ENCODE data around the gene PLEKHA8.

PLEKHA8 gene

DNA sequence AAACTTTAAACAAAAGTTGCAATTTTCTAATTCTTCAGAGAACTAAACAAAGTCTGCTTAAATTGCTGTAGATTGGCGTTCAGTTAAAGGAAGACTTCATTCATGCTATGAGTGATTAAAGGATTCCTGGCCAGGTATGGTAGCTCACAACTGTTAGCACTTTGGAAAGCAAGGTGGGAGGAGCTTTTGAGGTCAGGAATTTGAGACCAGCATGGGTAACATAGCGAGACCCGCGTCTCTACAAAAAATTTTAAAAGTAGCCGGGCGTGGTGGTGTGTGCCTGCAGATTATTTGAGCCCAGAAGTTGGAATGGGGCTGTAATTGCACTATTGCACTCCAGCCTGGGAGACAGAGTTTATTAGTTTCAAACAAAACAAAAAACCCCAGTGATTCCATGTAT, 25.1 kb upstream of the PLEKHA8 start:
- TF ChIP-seq, protein P1, sequence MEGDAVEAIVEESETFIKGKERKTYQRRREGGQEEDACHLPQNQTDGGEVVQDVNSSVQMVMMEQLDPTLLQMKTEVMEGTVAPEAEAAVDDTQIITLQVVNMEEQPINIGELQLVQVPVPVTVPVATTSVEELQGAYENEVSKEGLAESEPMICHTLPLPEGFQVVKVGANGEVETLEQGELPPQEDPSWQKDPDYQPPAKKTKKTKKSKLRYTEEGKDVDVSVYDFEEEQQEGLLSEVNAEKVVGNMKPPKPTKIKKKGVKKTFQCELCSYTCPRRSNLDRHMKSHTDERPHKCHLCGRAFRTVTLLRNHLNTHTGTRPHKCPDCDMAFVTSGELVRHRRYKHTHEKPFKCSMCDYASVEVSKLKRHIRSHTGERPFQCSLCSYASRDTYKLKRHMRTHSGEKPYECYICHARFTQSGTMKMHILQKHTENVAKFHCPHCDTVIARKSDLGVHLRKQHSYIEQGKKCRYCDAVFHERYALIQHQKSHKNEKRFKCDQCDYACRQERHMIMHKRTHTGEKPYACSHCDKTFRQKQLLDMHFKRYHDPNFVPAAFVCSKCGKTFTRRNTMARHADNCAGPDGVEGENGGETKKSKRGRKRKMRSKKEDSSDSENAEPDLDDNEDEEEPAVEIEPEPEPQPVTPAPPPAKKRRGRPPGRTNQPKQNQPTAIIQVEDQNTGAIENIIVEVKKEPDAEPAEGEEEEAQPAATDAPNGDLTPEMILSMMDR (IDR thresholded peaks at IDR 0.05; ENCODE audit: insufficient read depth, missing control alignments): no peak
- DNase-seq (ENCODE audit: insufficient read length, low spot score) (no peak), FAIRE-seq (no peak)

DNA sequence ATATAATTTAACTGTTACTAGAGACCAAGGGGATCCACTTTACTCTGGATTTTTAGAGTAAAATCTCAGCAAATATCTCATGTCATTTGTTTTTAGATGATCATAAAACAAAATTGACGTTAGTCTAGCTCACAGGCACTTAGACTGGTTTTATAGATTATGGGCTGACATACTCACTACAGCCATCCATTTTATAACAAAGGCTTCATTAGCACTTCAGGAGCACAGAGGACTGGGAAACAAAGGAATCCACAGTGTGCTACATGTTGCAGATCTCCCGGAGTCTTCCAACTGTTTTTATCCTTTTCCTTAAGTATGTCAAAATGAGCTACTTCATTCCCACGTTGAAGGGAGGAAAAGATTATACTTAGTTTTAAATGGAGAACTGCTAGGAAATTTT, 22.7 kb upstream of the PLEKHA8 start:
- no peak for FAIRE-seq
- TF ChIP-seq, protein P1 (IDR thresholded peaks at IDR 0.05; ENCODE audit: insufficient read depth, missing control alignments): no peak
- DNase-seq (ENCODE audit: insufficient read length, low spot score): no peak

DNA sequence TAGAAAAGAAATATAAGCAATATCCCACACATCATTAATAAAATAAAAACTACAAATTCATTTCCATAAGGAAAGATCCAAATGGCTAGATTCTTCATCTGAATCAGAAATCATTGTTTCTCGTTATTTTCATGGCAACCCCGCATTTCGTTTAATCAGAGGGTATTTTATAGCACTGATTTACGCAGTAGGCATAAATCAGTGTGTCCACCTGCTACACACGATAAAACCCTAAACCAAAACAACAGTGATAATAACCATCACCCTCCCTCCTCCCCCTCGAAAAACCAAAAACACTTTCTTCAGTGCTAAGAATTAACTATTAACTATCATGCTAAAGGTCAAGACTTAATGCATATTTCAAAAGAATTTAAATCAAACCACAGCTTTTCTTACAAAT, 18.2 kb upstream of the PLEKHA8 start:
- DNase-seq (ENCODE audit: insufficient read length, low spot score) (no peak), FAIRE-seq (no peak)
- TF ChIP-seq, protein P1 (IDR thresholded peaks at IDR 0.05; ENCODE audit: insufficient read depth, missing control alignments): no peak

DNA sequence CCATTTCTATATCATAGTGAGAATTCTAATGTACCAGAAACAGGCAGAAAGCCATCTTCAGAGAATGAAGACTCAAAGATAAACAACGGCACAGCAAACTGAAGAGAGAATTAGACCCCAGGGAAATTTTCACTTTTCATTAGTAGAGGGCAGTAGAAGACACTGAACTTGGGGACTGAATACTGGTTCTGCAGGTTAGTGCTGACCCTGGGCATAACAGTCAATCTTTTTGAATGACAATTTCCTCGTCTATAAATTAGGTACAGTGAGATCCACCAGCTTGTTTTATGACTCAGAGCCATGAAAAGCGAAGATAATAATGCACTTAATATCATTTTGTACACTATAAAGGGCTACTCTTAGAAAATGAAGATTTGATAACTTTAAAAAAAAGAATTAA, 15.5 kb upstream of the PLEKHA8 start:
- TF ChIP-seq, protein P1 (IDR thresholded peaks at IDR 0.05; ENCODE audit: insufficient read depth, missing control alignments): no peak
- DNase-seq (ENCODE audit: insufficient read length, low spot score) (no peak), FAIRE-seq (no peak)

DNA sequence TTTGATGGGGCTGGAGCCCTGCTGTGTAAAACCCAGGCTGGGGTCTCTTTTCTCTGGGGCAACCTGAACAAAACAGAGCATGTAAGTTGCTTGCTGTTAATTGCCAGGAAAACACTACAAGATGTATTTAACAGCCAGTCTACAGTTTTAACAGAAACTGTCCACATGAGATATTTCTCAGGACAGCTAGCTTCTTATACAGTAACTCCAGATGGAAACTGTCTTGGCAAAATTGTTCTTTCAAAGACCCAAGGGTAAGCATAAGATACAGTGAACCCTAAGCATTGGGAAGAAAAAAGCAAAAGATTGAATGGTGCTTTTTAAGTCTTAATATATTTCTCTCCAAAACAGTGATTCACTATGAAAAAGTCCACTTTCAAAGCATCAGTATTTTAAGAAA, 9.8 kb upstream of the PLEKHA8 start:
- FAIRE-seq (no peak), DNase-seq (ENCODE audit: insufficient read length, low spot score) (no peak)
- TF ChIP-seq, protein P1 (IDR thresholded peaks at IDR 0.05; ENCODE audit: insufficient read depth, missing control alignments): no peak

DNA sequence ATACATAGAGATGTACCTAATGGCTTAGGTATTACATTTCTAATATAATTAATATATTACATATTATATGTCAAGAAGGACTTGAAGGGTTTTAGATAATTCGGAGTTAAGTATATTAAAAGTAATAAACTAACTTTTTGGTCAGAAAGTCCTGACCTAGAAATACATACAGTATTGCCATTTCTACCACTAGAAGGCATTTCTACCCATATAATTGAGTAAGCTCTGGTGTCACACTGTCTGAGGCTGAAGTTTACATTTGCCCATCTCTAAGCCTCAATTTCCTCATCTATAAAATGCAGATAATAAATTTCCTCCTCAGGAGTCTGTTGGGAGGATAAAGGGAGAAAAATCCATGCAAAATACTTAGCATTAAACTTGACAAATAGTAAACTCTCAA, 8.8 kb upstream of the PLEKHA8 start:
- no peak for DNase-seq (ENCODE audit: insufficient read length, low spot score)
- no peak for FAIRE-seq
- TF ChIP-seq, protein P1 (IDR thresholded peaks at IDR 0.05; ENCODE audit: insufficient read depth, missing control alignments): no peak

DNA sequence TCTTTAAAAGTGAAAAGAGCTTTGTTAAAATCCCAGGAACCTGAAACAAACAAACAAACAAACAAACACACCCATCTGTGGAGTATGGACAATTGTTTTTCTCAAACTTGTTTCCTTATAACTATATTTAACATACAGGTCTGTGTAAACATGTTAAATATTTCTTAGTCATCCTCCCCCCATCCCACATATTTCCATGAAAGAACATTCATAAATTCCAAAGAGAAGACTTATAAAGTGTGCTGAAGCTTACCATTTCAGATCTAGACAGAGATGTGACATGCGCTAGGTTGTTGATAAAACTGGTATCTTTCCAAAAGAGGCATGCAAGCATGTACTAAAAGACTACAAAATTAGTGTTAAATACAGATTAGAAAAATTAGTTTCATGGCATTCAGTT, 8.3 kb upstream of the PLEKHA8 start:
- TF ChIP-seq, protein P1 (IDR thresholded peaks at IDR 0.05; ENCODE audit: insufficient read depth, missing control alignments): no peak
- no peak for DNase-seq (ENCODE audit: insufficient read length, low spot score)
- FAIRE-seq: no peak

All from D721Med (cell line).